NOMO-1 treated with dmso at 0.1 percent for 144 hours (cell line): ENCODE data around the gene CORT.
A peak's percentile ranks its signal among the peaks of the same experiment; 100 is the strongest.
"Not testable (repeated sequence)": the region's sequence is repeated elsewhere in the genome, so short reads cannot be mapped to it uniquely, and the experiment has no call there.

ENCODE experiments used
- DNase-seq: peaks from one replicate; lab custom pipeline; 2025; ENCODE audit not compliant: unreplicated experiment; lab: John Stamatoyannopoulos, UW

Gene CORT

DNA sequence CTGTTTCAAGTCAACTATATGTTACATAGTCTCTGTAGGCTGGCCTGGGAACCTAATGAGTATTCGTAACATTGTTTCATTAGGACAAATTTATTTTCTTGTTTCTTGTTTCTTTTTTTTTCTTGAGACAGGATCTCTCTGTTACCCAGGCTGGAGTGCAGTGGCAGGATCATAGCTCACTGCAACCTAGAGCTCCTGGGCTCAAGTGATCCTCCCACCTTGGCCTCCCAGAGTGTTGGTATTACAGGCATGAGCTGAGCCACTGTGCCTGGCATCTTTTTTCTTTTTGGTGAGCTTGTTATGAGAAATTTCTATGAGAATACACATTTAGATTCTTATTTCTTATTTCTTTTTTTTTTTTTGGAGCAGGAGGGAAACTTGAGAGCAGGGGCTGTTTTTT is 12.8 kb upstream of the CORT start:
- DNase-seq, result no peak

DNA sequence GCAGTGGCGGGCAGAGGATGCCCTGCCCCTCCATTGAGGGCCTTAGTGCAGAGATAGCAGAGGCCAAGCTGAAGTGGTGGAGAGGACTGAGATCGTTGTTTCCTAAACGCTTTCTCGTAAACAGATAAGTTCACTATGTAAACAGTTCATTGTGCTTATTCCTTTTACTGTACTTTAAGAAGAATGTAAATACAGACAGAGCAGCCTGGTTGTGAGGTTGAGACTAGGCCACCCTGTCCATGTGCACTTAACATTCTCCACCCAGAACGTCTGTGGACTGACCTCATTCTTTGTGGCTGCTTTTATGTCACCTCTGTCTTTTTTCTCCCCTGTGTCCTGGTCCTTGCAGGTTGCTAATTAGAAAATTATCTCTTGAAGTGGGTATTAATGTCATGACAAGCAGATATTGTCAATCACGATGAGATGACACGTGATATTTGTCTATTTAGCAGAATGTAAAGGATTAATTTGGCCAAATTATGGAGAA is 11.1 kb upstream of the CORT start:
- DNase-seq, result no peak

DNA sequence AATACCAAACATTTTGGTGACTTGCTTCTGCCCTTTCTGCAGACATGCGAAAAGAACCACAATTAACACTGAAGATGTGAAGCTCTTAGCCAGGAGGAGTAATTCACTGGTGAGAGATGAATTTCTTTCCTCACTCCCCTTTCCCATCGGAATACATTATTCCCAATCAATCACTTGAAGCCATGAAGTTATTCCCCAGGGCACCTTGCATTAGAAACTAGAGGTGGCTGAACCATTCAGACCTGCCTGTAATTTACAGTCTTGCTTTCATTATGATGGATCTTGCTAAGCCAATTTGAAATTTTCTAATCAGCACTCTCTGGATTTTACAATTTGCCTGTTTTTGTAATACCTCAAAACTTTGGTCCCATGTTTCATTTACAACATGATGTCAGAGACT is 9.5 kb upstream of the CORT start:
- DNase-seq, result no peak

DNA sequence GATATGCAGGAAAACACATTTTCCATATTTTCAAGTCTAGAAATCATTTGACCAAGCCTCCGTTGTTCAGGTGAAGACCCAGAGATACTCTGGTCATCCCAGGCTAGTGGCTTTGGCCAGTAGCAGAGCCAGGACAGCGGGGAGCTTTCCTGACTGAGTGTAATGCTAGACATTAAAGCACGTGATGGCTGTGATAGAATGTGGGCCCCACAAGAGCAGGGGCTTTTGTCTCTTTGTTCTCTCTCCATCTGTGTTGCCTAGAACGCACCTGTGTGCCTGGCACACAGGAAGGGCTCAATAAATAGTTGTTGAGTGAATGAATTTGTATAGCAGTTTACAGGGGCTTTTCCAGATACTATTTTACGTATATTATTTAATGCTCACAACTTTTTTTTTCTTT is 9.0 kb upstream of the CORT start:
- DNase-seq, result no peak

DNA sequence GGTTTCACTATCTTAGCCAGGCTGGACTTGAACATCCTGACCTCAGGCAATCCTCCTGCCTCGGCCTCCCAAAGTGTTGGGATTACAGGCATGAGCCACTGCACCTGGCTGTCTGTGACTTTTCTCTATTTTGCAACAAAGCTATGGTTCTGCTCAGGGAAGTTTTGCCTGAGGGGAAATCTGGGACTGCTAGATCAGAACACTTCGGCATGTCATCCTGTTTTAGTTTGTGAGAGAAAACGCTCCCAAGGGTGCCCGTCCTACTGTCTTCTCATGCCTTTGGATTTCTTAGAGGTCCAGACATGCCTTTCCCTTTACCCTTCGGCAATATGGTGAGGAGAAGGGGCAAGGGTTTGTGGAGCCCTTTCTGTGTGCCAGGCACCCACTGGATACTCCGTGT is 5.6 kb upstream of the CORT start:
- no peak for DNase-seq

DNA sequence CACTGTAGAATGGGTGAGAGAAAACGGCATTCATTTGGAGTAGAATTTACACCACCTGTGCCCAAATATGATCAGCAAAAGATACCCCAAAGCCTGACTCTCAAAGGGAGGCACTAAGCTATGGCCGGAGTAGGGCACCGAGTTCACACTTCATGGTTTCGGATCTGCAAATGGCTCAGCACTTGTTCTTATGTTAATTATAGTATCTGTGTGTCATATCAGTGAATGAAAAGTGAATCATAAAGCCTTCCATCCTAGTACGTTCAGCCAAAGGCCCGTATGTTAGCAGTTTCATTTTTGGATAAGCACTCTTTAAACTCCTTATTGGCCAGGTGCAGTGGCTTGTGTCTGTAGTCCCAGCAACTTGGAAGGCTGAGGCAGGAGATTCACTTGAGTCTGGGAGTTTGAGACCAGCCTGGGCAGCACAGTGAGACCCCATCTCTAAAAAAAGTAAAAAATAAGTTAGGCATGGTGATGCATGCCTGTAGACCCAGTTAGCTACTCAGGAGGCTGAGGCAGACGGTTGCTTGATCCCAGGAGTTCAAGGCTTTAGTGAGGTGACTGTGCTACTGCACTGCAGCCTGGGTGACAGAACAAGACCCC is 4.9 kb upstream of the CORT start:
- no peak for DNase-seq

DNA sequence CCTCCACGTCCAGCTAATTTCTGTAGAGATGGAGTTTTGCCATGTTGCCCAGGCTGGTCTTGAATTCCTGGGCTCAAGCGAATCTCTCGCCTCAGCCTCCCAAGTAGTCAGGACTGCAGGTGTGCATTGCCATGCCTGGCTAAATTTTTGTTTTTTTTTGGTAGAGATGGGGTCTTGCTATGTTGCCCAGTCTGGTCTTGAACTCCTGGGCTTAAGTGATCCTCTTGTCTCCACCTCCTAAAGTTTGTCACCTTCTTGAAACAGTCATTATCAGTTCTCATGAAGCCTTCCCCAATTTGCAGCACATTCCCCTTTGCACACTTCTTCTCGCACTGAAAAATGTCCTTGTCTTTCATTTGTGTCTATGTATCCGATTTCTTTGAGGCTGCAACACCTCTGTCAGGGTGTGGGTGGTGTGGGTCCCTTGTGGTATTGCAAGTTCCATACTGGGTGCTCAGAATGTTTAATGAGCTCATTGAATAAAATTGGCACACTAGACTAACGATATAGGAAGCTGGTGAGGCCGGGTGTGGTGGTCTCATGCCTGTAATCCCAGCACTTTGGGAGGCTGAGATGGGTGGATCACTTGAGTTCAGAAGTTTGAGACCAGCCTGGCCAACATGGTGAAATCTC is 2.9 kb upstream of the CORT start:
- no peak for DNase-seq

DNA sequence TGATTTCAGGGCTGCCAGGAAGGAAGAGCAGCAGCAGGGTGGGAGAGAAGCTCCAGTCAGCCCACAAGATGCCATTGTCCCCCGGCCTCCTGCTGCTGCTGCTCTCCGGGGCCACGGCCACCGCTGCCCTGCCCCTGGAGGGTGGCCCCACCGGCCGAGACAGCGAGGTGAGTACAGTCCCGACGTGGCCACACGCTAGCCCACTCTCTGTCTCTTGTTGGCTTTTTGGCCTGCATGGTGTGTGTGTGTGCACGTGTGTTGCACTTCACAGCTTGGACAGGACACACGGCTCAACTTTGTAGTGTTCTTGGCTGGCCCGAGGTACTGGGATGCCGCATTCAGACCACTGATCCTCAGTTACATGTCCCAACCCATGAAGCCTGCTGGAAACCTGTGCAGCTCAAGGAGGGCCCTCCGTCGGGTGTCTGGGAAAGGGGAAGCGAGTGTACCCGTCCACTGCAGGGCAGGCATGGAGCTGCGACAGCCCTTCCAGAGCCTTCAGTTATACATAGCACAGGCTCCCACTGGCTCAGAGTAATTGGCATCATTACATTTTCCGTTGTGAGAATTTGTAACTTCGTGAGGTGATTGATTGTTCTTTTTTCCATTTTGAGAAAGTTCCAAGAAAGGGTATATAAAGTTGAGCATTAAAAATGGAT is 454 bp downstream of the CORT start:
- no peak for DNase-seq

DNA sequence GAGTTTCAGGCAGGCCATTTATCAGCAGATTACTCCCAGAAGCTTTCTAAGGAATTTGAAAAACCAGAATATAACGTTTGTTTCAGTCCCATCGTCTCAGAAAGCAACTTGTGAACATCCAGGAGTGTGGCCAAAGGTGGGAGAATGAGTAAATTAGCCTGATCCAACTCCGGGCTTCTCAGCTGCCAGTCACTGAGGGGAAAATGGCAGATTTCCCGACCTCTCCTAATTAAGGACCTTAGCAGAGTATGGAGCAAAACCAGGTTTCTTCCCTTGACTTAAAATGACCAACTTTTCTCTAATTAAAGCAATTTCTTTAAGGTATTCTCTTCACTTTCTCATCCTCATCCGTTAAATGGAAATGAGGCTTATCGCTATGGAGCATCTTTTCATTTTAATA is 1.0 kb downstream of the CORT start:
- DNase-seq, result no peak

DNA sequence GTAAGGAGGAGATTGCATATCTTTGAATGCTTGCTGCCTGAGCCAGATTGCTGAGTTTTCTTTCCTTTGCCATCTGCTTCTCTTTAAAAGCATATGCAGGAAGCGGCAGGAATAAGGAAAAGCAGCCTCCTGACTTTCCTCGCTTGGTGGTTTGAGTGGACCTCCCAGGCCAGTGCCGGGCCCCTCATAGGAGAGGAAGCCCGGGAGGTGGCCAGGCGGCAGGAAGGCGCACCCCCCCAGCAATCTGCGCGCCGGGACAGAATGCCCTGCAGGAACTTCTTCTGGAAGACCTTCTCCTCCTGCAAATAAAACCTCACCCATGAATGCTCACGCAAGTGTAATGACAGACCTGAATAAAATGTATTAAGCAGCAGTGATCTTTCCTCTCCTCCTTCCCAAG is 1.5 kb downstream of the CORT start:
- no peak for DNase-seq

DNA sequence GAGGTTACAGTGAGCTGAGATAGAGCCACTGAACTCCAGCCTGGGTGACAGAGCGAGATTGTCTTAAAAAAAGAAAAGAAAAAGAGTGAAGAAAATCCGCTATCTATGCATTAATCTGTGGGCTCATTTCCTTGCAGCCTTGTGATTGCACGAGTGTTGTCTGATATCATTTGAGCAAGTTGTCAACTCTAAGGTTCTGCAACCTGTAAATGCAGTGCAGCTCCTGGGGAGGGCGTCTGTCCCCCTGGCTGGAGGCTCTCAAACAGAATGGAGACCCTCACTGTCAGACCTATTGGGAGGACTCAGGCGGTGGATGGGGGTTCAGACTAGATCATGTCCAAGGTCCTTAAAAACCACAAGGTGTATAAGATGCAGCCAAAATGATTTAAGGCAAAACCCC is 6.2 kb downstream of the CORT start:
- DNase-seq, result no peak

DNA sequence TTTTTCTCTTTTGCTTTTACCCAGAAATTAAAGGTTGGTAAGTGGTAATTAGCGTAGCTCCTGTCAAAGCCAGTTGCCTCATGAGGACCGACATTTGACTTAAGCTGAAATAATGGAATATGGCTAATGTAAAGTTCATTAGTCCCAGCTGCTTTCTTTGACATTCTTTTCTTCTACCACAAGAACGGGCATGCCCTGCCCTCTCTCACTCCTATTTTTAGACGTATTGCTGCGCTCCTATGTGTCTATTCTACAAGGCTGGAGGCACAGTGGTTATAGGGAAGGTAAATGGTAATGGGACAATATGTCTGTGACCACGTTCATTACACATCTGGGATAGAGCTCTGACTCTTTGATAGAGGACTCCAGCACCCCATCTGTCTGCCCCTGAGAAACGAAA is 6.8 kb downstream of the CORT start:
- no peak for DNase-seq

DNA sequence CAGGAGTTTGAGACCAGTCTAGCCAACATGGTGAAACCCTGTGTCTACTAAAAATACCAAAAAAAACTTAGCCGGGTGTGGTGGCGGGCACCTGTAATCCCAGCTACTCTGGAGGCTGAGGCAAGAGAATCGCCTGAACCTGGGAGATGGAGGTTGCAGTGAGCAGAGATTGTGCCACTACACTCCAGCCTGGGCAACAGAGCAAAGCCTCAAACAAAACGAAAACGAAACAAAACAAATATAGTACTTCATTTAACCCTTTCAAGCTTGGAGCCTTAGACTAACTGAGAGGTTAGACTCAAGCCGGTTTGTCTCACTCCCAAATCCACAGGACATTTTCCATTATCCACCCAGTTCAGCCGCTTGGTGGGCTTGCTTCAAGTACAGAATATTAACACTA is 7.6 kb downstream of the CORT start:
- DNase-seq, result not testable (repeated sequence)

DNA sequence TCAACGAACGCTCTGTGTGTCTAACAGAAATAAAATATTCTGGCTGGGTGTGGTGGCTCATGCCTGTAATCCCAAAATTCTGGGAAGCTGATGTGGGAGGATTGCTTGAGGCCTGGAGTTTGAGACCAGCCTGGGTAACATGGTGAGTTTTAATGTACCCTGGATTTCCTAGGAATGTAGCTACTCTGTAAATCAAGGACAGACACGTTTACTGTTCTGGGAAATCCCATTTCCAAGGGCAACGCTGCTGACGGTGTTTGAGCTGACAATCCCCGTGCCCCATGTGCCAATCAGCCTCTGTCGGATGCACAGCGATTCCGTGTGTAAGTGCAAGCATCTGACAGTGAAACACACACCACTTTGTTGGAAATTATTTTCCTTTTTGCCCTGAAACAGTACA is 8.0 kb downstream of the CORT start:
- no peak for DNase-seq

DNA sequence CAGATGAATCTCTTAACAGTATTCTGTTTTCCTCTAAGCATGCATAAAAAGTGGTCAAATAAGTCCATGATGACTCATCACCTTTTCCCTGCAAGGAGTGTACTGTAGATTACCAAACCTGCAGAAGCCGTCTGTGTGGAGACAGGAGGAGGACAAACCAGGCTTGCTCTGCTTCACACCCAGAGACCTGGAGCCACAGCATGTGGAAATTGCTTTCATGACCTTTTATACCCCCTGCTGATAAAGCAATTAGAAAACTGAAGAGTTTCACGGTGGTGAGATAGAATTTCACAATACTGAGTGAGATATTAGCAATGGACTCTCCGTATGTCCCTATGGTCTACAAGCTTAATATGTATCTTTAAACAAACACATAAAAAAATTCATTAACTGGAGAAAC is 9.4 kb downstream of the CORT start:
- no peak for DNase-seq

DNA sequence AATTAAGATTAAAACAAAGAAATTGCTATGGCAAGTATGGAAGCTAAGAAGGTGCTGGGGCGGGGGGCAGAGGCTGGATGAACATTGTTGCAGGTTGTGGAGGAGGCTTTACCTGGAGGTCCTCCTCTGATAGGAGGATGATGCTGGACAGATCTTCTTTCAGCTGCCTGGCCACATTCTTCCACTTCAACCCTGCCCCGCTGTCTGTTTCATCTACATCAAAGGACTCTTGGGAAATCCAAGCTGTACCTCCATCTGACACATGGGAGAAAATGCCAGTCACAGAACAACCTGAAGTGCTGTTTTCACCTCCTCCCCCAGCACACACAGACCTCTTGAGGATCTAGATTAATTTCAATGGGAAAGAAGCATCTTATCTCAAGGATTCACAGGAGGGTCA is 17.2 kb downstream of the CORT start:
- DNase-seq, result no peak

DNA sequence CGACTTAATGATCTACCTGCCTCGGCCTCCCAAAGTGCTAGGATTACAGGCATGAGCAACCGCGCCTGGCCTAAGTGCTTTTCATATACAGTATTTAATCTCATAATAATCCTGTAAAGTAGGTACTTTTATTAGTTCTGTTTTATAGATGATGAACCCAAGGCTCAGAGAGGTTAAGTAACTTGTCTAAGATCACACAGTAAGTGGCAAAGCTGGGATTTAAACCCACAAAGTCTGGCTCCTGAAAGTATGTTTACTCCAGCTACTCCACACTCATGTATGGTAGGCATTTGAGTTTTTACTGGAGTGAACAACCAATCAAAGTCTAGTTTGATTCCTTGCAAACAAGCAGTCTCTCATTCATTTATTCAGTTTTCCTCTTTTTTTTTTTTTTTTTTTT is 20.2 kb downstream of the CORT start:
- DNase-seq, result no peak

DNA sequence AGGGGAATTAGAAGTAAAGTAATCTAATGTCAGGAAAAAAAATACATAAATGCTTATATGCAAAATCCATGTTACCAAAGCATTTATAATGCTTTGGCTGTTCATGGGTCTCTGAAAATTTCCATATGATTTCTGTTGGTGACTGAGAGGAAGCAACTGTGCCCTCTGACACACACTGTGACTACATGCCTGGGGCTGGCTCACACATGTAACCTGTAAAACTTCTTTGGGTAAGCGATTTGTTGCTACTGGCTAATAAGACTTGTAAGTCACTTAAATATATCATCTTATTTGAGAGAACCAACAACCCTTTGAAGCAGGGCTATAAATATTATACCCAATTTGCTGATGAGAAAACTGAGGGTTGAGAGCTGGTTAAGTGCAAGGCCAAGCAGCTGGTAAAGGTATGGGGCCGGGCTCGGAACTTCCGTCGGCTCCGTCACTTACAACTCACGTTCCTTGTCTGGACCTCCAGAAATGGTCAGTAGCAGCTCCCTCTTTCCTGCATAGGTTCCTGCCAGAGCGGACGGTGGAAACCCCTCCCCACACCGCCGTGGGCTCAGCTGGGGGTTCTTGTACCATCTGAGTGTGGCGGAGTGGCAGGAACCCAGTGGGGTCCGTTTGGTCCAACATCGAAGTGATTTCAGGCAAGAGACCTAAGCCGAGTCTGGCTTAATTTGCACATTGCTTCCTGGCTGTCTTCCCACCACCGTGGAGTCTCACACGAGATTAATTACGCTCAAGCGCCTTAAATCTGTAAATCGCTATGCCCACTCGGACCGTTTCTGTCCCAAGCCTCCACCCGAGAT is 21.8 kb downstream of the CORT start:
- no peak for DNase-seq

DNA sequence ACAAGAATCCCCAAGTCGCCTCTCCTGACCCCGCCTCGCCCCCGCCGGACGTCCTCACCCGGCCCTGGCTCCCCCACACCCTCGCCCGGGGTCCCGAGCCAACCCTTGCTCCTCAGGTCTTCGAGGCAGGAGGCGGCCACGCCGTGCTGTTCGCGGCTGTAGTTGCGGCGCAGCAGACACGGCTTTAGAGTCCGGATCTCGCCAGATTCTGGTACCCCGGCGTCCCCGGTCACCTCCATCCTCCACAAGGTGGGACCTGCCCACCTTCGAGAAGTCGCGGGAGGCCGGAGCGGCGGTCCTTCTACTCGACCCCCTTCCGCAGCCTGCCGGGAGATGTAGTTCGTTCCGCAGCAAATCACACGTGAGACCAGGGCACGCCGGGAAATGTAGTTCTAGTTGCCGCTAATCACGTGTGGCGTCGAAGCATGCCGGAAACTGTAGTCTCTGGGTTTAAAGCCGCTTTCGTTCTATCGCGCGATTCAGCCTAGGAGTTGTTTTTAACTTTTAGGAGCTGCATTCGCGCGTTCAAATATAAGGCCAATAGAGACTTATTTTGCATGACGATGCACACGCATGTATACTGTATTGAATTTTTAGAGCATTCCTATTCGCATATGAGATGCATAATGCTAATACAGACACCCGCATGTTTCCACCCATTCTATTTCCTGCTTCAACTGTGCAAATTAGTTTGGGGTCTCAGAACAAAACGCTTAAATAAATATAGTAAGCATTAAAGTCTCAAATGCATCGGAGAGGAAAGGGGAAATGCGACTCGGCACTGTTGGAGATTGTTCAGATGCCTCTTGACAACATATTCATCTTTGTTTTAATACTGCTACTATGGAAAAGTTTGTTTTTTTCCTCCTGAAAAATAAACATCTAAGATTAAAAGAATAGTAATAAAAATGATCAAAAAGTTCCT is 22.7 kb downstream of the CORT start, which contains the start of gene DFFA:
TSS of gene DFFA (minus strand) at position 310 of the 925 bp plus-strand sequence. CDS start at position 239, 71 bp downstream.
- DNase-seq, result peak; percentile 98

DNA sequence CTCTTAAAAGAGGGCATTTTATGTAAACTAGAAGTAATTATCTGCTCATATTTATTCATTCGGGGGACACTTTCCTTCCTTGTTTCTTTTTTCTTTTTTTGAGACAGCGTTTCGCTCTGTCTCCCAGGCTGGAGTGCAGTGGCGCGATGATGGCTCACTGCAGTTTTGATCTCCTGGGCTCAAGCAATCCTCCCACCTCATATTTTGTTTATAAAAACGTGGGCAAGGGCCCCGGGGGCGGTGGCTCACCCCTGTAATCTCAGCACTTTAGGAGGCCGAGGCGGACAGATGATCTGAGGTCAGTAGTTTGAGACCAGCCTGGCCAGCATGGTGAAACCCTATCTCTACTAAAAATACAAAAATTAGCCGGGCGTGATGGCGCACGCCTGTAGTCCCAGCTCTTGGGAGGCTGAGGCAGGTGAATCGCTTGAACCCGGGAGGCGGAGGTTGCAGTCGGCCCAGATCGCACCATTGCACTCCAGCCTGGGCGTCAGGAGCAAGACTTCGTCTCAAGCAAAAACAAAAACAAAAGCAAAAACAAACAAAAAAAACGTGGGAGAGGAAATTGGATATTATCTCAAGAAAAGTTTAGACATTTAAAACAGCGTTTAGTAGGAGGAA is 23.4 kb downstream of the CORT start:
- no peak for DNase-seq
